Amniotic stem cell (primary cell): ENCODE results near the gene RHOC.

Source experiments
- DNase-seq: peaks from one replicate; lab custom pipeline; 2025; lab: John Stamatoyannopoulos, UW

RHOC gene

GRCh38 chr1:112677501-112677900 lies 29.4 kb downstream of the RHOC start:
- DNase-seq = no peak

GRCh38 chr1:112676543-112676942 lies 30.4 kb downstream of the RHOC start:
- DNase-seq = no peak

DNA sequence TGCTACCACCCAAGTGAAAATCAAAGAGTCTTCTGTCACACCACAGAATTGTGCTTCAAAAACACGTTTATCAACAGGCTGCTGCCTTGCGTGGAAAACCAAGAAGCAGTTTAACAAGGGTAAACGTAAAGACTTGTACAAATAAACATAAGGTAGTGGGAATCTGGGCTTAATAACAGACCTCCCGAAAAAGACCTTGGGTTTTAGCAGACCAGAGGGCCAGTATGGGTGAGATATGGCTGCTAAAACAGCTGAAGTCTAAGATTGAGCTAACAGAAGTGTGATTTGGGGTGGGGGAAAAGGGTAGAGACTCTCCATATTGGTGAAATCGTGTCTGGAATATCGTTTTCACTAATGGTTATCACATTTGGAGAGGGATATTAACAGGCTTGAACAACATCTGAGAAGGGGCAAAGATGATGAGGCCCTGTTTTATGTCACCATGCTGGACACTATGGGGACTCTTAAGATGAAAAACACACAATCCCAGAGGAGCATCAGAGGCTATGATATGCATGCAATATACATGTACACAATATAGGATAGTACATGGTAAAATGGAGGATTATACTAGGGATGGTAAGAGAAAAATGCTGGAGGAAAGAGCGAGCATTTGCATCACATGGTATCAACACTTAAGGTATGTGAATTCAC lies 31.1 kb downstream of the RHOC start:
- no peak for DNase-seq

- no peak for DNase-seq
Measured at GRCh38 chr1:112674986-112675727, 31.8 kb downstream of the RHOC start.

- peak; percentile 49 for DNase-seq
Measured at GRCh38 chr1:112674440-112674985, 32.4 kb downstream of the RHOC start, which contains the start of gene MOV10. MOV10 (plus strand) TSS chr1:112674659; CDS start chr1:112674913, 254 bp downstream.

DNA sequence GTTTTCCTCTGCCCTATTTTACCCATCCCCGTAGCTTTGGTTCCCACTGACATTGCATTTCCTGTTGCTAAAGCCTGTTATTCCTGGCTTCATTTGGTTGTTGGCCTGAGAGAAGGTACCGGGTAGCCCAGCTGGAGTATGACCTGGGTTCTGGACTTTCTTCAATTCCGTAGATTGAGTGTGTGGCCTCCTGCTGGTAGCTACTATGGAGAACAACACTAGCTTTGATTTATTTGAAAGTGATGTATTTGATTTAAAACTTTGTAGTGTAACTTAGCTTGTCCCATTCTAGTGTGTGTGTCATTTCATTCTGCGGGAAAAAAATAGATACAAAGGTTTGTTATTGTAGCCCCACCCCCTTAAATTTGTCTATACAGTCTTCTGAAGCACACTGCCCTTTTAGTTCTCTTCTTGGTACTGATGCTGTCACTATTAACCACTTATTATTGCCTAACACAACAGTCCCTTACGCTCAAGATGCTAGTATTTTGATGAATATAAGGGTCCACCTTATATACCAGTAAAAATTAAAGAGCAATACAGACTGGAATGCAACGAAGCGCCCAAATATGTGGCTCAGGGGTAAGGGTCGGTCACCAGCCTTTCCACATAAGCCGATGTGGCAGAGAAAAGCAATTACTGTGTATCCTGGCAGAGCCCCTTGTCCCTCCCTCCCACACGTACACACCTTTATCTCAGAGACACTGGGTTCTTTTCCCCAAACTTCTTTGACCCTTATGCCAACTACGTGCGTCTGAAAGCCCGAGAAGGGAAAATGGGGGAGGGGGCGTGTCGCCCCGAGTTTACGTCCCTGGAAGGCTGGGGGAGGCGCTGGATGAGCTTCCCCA lies 33.1 kb downstream of the RHOC start:
- peak; percentile 30 for DNase-seq

DNA sequence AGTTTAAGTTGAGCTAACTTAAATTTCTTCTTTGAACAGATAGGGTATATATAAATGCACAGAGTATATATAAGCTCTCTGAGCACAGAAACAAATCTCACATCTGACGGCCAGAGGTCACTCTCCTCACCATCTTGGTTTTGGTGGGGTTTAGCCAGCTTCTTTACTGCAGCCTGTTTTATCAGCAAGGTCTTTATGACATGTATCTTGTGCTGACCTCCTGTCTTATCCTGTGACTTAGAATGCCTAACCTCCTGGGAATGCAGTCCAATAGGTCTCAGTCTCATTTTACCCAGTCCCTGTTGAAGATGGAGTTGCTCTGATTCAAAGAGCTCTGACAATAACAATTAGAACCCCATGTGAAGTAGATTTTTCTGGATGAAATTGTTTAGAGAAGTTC lies 34.1 kb downstream of the RHOC start:
- DNase-seq = no peak

DNA sequence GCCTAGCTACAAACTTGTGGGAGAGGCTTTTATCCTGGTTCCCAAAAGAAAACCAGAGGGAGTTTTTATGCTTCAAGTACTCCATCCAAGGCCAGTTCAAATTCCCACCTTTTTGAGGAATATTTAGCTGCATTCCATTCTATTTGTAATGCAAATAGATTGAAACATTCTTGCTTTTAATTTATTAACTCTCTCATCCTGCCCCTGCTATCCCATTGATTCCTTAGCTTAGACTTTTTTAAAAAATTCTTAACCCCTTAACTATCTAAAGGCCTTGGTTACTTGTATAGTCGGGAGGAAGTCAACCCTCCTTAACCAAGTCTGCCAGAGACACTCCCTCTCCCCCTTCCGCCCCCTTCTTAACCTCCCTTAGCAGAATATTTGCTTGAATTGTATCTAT lies 34.9 kb downstream of the RHOC start:
- no peak for DNase-seq

DNA sequence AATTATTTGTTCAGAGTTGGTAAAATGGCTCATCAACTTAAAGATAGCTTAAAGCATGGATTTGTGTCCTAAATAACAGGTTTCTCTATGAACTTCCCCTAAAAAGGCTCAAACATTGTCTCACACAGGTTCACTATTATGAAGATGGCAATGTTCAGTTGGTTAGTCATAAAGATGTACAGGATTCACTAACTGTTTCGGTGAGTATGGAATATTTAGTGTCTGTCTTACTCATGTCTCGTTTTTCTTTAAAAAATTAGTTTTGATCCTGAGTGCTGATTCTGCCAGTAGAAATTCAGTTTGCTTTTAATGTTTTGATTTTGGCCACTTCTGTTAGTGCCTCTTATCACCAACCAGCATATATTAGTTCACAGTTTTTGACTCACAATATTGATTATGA lies 40.0 kb downstream of the RHOC start:
- no peak for DNase-seq

DNA sequence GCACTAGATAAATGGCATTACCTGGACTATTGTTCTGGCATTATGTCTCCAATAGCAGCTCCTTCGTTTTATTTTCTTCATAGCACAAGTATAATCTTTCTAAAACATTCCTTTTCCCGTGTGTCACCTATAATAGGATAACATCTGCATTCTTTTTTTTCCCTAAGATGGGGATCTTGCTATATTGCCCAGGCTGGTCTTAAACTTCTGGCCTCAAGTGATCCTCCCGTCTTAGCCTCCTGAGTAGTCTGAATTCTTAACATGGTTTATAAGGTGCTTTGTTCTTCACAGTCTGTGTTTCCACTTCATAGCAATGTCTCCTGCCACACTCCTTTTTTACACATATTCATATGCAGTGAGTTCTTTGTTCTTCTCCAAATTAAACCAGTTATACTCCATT lies 41.1 kb downstream of the RHOC start:
- no peak for DNase-seq

DNA sequence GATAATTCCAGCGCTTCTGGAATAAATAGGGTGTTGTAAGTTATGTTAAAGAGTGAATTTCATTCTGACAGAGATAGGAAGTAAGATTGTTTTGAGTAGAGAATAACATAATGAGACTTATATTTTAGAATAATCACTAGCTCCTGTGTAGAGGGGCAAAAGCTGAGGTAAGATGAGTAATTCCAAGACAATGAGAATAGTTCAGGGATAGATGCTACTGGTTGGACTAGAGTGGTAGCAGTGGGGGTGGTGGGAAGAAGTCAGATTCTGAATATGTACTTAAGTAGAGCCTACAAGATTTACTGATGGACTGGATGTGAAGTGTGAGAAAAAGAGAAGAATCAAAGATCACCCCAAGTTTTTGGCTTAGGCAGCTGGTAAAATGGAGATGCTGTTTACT lies 55.7 kb downstream of the RHOC start:
- DNase-seq = no peak
